AG20443 (cell line): Measurements from ENCODE around the gene ANO8.
"Not testable (repeated sequence)": the region's sequence is repeated elsewhere in the genome, so short reads cannot be mapped to it uniquely, and the experiment has no call there.

Source experiments
- DNase-seq: peaks from one replicate; pipeline ENCODE4 v3.0.0; 2012; ENCODE audit warnings: low spot score, mixed read lengths

ANO8 gene, protein sequence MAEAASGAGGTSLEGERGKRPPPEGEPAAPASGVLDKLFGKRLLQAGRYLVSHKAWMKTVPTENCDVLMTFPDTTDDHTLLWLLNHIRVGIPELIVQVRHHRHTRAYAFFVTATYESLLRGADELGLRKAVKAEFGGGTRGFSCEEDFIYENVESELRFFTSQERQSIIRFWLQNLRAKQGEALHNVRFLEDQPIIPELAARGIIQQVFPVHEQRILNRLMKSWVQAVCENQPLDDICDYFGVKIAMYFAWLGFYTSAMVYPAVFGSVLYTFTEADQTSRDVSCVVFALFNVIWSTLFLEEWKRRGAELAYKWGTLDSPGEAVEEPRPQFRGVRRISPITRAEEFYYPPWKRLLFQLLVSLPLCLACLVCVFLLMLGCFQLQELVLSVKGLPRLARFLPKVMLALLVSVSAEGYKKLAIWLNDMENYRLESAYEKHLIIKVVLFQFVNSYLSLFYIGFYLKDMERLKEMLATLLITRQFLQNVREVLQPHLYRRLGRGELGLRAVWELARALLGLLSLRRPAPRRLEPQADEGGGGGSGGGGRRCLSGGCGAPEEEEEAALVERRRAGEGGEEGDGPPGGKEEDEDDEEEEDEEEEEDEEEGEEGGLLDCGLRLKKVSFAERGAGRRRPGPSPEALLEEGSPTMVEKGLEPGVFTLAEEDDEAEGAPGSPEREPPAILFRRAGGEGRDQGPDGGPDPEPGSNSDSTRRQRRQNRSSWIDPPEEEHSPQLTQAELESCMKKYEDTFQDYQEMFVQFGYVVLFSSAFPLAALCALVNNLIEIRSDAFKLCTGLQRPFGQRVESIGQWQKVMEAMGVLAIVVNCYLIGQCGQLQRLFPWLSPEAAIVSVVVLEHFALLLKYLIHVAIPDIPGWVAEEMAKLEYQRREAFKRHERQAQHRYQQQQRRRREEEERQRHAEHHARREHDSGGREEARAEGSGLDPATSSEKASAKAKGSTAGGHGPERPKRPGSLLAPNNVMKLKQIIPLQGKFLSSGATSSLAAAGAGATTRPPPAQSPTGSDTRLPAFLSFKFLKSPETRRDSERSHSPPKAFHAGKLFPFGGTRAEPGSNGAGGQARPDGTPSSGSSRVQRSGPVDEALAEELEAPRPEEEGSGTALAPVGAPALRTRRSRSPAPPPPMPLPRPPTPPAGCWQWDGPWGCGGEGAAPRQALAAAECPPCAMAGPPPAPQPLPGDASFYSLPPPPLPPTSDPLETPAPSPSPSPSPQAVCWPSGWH

DNA sequence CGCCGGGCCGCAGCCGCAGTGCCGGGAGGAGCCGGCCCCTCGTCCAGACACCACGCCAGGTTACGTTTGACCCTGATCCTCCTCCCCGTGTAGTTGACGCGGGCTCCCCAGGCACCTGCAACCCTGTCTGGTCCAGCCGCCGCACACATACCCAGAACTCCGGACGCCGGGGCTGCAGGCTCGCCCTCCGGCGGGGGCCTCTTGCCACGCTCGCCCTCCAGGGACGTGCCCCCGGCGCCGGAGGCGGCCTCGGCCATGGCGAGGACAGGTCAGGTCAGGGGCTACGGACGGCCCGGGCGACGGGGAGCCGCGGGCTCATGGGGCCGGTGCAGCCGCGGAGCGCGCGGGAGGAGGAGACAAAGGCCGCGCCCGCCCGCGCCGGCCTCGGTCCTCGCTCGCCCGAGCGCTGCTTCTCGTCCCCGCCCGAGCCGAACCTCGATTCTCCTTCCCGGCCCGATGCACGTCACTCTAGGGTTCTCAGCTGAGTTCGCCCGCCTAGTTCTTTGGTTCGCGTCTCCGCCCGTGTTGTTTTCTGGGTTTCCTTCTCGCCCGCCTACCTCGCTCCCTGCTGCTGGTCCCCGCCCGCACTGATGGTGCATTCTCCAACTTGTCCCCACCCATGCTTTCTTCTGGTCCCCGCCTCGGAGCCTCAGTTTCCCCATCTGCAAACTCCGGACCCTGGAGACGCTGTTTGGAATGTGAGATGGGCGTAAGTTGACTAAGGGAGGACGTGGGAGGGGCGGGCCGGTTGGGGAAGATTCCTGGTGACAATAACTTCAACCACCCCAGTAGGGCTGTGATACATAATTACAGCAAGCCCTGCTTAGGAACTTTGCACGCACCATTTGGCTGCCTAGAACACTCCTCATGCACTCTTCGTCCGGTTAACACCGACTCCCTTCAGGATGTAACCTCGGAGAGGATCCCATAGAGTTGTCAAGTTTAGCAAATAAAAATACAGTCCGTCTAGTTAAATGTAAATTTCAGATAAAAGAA is at the start of gene ANO8:
ANO8 (minus strand) TSS at position 442 of the 996 bp plus-strand sequence; CDS start at position 257, 185 bp downstream.
- peak; percentile 95 for DNase-seq

DNA sequence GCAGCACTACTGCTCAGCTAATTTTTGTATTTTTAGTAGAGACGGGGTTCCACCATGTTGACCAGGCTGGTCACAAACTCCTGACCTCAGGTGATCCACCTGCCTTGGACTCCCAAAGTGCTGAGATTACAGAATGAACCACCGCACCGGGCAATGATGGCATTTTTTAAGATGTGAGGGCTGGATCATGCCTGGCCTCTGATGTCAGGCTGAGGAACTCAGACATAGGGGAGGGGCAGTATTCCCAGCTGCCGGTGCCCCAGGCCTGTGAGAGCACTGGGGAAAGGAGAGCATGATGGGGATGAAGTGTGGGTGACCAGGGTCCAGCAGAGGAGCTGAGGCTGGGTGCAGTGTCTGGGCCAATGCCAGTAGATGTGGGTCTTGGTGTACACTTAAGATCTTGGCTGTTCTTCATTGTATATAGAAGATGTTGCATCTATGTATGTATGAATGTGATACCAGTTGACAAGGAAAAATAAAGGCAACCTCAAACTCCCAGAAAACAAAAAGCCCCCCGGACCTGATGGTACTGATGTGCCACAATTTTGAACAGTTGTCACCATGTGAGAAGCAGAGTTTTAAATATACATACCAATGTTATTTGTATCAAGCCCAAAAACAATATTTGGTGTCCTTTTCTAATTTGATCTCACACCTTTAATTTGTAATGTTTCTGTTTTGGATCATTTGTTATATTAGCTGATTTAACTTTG is 45.9 kb upstream of the ANO8 start:
- no peak for DNase-seq

- DNase-seq: no peak
These were observed 44.6 kb upstream of the ANO8 start for GRCh38 chr19:17379221-17379631.

DNA sequence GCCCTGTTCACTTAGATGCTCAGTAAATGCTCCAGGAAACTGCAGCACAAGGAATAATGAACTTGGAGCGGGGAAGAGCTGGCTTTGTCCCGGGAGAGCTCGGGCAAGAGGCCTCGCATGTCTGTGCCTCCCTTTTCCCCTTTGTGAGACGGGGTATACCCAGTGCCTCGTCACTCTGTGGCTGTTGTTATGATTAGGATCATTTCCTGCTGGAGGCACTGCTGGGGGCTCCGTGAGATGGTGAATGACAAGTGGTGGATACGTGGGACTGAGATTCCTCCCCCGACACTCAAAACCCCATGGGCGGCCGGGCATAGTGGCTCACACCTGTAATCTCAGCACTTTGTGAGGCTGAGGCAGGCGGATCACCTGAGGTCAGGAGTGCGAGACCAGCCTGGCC is 43.6 kb upstream of the ANO8 start:
- no peak for DNase-seq

GRCh38 chr19:17376935-17377600 is 42.4 kb upstream of the ANO8 start, which contains the start of gene PLVAP:
Gene PLVAP (minus strand): TSS chr19:17377342. CDS start chr19:17377288, 54 bp downstream.
- no peak for DNase-seq

DNA sequence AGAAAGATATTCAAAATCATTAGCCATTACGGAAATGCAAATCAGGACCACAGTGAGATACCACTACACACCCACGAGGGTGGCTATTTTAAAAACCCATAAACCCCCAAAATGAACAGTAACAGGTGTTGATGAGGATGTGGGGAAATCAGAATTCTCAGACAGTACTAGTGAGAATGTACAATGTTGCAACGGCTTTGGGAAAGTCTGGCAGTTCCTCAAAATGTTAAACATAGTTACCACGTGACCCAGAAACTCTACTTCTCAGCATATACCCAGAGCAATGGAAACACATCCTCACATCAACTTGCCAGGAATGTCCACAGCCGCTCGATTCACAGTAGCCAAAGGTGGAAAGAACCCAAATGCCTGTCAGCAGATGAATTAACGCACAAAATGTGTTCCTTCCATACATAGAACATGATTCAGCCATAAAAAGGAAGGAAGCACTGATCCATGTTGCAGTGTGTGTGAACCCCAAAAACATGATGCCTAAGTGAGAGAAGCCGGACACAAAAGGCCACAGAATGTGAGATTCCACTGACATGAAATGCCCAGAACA is 35.5 kb upstream of the ANO8 start:
- no peak for DNase-seq

- no peak for DNase-seq
These were observed 30.7 kb upstream of the ANO8 start for GRCh38 chr19:17365361-17365760.

DNA sequence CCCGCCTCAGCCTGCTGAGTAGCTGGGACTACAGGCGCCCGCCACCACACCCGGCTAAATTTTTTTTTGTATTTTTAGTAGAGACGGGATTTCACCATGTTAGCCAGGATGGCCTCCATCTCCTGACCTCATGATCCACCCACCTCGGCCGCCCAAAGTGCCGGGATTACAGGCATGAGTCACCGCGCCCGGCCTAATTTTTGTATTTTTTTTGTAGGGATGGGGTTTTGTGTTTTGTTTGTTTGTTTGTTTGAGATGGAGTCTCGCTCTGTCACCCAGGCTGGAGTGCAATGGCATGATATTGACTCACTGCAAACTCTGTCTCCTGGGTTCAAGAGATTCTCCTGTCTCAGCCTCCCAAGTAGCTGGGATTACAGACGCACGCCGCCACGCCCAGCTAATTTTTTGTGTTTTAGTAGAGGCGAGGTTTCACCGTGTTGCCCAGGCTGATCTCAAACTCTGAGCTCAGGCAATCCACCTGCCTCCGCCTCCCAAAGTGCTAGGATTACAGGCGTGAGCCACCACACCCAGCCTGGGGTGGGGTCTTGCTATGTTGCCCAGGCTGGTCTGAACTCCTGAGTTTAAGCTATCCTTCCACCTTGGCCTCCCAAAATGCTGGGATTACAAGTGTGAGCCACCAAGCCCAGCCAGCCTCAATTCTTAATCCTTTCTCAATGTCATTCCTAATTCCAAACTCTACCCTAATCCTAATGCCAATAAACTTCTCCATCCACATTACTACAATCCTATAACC is 29.4 kb upstream of the ANO8 start:
- DNase-seq: not testable (repeated sequence)

GRCh38 chr19:17359905-17360800 is 25.5 kb upstream of the ANO8 start:
- no peak for DNase-seq

- DNase-seq: peak; percentile 77
These were observed 23.7 kb upstream of the ANO8 start for GRCh38 chr19:17358395-17358794.

DNA sequence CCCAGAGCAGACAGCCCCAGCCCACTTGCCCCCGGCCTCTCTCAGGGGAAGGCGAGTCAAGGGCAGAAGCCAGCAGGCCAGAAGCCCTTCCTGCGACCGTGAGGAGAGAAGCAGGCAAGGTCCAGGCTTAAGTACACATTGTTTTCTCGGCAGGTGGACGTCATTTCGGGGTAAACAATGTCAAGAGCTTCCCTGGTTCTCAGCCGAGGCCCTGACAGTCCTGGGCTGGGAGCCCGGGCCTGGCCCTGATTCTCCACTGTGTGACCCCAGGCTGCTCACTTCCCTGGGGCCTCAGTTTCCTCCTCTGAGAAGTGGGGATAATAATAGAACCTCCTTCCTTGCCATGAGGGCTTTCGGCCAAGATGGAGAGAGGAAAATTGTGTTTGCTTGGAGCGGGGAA is 23.1 kb upstream of the ANO8 start:
- DNase-seq: no peak

DNA sequence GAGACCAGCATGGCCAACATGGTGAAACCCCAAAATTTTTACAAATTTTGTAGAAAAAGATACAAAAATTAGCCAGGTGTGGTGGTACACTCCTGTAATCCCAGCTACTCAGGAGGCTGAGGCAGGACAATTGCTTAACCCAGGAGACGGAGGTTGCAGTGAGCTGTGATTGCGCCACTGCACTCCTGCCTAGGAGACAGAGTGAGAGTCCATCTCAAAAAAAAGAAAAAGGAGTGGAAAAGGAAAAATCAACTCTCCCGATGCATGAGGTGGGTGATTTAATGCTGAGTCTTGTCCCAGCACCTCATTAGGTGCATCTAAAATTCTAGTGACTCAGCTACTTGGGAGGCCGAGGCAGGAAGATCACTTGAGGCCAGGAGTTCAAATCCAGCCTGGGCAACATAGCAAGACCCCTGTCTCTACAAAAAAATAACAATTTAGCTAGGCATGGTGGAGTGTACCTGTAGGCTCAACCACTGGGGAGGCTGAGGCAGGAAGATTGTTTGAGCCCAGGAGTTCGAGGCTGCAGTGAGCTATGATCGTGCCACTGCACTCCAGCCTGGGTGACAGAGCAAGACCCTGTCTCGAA is 22.5 kb upstream of the ANO8 start:
- DNase-seq: no peak

DNA sequence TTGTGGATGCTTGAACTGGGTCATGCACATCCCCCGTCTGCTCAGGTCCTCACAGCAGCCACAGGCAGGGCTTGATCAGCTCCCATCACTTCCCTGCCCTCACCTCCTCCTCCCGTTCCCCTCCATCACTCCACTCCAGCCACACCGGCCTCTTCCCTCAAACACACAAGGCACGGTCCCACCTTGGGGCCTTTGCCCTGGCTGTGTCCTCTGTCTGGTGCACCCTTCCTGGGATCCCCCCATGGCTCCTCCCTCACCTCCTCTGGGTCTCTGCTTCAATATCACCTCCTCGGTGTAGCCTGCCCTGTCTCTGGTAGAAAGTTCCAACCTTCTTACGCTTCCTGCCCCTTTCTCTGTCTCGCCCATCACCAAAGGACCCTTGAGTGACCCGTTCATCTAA is 18.7 kb upstream of the ANO8 start:
- no peak for DNase-seq

DNA sequence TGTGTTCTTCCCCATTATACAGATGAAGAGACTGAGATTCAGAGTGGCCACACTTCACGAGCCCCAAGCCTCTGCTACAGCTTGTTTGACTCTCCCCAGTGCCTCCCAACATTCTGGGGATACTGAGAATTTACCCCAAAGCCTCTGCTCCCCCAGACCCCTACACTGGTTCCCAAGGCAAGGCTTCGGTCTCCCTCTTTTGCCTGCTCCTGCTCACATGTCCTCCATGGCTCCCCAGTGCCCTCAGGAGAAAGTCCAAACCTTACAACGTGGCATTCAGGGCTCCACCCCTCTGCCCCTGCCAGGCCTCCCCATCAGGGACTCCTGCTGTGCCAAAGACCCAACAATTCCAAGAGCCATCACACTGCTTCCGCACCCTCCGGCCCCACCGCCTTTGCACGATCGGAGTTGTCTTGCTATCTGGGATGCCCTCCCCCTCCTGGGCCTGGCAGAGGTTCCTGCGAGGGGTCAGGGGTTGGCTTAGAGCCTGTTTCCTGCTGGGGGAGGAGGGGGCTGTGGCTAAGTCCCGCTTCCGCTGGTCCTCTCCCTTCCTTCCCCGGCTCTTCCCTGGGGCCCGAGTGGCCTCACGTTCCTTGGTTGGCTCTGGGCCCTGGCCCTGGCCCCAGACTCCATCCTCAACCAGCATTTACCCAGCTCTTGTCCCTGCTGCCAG is 18.1 kb upstream of the ANO8 start:
- DNase-seq: no peak

DNA sequence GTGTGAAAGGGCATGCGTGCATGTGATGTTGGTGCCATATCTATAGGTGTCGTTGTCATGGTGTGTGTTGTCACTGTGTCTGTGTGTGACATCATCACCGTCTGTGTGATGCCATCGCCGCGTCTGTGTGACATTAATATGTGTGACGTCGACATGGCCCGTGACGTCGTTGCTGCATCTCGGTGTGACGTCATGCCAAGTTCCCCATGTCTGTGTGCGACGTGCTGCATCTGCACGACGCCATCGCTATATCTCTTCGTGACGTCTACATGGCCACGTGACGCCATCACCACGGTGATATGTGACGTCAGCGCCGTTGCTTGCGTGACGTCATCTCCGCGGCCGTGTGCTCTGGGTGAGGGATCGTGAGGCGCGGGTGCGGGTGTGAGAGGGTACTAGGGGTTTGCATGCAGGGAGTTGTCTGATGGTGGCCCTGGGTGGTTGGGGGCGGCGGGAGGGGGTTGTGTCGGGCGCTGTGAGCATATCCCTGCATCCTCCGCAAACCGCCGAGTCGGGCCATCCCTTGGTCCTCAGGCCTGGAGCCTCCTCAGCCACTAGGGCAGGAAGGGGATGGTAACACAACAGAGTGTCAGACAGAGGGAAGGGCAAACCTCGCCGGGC is 17.3 kb upstream of the ANO8 start:
- DNase-seq: no peak

DNA sequence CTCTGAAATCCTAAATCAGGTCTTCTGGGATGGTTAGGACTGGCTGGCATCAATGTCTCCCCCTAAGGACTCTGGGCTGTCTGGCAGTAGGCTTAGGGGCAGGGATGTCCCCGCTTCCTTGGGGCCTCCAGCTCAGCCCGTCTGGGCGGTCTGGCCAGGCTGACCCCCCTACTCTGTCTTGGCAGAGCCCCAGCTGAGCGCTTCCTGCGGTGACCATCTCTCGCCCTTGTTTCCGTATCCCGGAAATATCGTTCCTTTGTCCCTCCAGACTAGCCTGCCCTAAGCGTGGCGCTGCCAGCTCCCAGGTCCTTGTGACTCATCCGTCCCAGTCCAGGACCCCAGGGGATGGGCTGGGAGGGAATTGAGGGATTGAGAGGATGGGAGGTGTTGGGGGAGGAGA is 14.0 kb upstream of the ANO8 start:
- DNase-seq: peak; percentile 64
